ENCODE measurements around the gene FOXP4.

FOXP4 gene

DNA sequence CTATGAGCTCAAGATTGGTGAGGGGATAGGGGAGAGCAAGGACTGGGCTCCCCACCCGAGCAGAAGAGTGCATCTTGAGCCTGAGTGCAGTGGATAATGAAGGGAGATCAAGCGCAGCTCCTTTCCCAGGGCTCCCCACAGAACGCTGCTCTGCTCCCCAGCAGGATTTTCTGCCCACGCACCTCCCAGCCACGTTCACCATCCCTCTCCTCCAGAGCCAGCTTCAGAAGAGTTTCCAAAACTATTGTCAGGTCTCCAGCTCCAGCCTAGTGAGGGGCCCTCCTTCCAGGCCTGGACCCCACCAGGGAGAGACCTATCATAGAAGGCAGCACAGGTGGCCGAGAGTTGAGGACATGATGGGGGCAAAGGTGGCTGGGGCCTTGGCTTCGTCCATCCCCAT, 34.5 kb downstream of the FOXP4 start:
- FAIRE-seq (no peak), DNase-seq (ENCODE audit: insufficient read length, low spot score) (no peak)

DNA sequence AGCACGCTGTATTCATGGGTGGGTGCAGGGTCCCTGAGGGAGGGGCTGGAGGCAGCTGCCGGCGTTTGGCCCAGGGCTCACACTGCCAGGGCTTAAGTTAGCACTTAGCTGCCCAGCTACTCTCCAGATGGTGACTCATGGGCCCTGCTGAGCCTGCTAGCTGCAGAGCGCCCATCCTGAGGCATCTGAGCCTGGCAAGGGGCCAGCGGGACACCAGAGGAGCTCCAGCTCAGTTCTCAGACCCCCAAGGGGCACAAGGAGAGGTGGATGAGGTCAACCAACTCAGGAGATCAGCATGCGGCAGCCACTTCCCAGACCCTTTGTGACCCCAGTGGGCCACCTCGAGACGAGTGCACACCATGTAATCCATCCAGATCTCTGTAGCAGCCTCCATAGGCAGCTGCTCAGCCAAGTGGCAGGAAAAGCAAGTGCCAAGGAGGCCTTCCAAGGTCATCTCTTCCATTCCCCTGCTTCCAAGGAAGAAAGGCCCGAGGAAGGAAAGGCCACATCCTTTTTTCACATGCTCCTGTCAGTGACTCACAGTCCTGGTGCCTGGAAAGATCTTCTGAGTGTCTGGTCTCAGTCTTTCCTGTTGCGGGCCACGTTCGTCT, 35.3 kb downstream of the FOXP4 start:
- DNase-seq (ENCODE audit: insufficient read length, low spot score) (no peak), FAIRE-seq (no peak)

DNA sequence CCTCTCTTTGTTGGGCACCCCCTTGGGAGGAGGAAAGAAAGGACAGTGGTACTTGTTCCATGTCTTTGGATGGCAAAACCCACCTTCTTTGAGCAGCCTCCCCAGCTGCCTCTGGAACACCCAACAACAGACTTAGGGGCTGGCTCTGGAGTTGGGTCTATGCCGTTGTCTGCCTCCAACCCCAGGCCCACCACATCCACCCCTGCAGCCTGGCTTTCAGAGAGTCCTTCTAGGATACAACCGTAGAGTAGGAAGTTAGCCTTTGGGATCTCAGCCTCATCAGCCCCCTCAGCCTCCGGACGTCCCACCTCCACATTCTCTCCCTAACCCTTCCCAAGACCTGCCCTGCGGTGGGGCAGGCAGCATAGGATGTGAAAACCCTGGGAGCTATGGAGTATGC, 36.4 kb downstream of the FOXP4 start:
- no peak for DNase-seq (ENCODE audit: insufficient read length, low spot score)
- no peak for FAIRE-seq

DNA sequence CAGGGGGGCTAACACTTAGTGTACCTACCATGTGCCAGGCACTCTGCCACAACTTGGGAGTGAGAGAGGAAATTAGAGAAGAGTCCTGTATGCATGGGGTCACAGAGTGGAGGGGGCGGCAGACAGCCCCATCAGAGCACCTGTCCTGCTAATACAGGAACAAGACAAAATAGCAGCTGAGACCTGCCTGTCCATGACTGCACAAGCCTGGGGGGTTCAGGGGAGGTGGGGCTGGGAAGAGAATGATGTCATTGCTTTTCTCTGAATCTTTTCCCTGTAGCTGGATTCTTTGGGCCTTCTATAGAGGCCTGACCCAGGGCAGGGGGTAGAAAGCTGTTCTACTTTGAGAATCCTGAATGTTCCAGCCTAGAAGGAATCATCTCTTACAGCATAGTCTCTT, 37.4 kb downstream of the FOXP4 start:
- DNase-seq (ENCODE audit: insufficient read length, low spot score) (no peak), FAIRE-seq (no peak)

DNA sequence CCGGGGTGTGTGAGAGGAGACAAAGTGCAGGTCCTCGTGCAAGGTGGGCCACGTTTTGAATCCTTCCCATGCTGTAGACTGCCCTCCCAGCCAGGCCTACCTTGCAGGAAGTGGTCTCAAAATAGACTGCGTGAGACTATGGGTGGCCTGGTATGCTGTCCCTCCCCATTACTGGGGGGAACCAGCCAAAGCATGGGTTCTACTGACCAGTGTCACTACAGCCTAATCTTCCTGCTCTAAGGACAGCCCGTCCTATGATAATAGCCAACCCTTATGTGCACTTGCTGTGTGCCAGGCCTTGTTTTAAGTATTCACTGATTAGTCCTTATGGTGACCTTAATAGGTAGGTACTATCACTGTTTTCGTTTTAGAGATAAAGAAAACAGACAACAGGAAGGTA, 38.0 kb downstream of the FOXP4 start:
- FAIRE-seq = no peak
- DNase-seq (ENCODE audit: insufficient read length, low spot score) = no peak

DNA sequence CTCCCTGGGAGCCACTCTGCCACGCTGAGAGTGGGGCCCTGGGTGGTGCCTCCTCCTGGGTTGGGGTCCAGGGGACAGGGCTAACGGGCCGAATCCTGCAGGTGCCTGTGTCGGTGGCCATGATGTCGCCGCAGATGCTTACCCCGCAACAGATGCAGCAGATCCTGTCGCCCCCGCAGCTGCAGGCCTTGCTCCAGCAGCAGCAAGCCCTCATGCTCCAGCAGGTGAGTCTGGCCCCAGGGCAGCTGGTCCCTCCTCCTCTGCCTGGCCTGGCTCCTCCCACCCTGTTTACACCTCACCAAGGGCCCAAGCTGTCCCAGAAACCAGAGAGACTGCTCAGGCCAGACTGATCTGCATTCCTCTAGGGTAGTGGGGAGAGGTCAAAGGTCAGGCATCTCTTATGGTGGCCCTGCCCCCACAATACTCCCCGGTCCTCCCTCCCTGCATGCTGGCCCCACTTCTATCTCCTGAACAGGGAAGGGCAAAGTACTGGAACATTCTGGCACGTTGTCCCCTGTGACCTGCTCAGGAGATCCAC, 38.6 kb downstream of the FOXP4 start:
- FAIRE-seq (no peak), DNase-seq (ENCODE audit: insufficient read length, low spot score) (no peak)

DNA sequence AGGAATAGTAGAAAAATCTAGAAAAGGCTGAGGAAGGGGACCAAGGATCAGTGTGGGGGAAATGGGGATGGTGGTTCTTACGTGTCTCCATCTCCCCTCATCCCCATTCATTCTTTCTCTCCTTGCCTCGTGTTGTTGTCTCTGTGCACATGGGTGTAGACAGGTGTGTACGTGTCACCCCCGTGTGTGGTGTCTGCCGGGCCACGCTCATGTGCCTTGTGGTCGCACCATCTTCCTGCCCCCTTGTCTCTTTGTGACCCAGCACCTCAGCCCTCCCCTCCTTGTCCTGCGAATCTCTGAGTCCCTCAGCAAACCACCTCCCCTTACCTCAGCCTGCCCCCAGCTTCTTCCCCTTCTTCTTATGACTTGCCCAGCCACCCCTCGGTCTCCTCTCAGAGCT, 39.4 kb downstream of the FOXP4 start:
- FAIRE-seq (no peak), DNase-seq (ENCODE audit: insufficient read length, low spot score) (no peak)

DNA sequence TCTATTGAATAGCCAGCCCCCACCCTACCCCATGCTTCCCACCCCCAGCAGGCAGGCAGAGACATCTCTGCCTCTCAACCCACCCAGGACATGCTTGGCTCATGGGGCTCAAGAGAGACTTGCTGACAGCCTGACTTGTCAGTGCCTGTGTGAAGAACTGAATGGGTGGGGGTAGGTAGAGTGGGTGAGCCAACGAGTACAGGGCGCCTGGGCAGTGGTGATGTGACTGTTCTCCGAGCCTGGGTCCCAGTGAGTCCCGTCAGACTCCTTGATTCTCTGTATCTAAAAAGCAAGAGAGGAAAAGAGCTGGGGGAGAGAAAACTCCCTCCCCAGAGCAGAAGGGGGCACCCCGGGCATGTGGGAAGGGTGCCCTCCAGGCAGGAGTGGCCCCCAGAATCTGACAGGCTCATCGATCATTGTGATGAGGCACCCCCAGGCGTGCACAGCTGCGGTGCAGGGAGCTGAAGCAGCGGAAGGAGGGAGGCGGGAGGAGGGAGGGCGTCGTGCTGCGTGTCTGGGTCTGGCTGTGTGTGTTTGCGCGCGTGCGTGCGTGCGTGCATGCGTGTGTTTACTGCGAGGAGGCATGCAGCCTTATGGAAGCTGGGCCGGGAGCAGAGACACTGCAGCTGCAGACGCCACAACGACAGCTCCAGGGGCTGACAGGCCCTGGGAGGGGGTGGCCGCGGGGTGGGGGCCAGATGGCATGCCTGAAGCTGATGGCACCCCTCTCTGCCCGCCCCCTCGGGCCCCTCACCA, 40.2 kb downstream of the FOXP4 start:
- DNase-seq (ENCODE audit: insufficient read length, low spot score) (no peak), FAIRE-seq (no peak)

DNA sequence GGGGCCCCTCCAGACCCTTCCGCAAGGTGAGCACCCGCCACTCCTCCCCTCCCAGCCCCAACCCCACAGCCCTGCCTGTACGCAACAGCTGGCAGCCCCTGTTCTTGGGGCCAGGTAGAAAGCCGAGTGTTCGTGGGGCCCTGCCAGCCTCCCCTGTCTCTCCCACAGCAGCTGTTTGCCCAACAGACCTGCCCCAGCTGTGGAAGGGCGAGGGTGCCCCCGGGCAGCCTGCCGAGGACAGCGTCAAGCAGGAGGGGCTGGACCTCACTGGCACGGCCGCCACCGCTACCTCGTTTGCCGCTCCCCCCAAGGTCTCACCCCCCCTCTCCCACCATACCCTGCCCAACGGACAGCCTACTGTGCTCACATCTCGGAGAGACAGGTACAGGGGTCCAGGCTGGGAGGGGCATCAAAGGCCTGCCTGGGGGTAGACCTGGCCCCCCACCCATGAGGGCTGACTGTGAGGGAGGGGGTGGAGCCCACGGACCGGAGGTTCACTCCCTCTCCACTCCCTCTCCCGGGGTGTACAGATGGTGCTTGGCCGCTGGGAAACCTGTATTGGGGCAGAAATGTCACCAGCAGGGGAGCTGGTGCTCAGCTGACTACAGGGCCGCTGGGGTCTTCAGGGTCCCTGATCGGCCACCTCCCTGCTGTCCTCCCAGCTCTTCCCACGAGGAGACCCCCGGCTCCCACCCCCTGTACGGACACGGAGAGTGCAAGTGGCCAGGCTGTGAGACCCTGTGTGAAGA, 41.1 kb downstream of the FOXP4 start:
- no peak for FAIRE-seq
- DNase-seq (ENCODE audit: insufficient read length, low spot score) = no peak

DNA sequence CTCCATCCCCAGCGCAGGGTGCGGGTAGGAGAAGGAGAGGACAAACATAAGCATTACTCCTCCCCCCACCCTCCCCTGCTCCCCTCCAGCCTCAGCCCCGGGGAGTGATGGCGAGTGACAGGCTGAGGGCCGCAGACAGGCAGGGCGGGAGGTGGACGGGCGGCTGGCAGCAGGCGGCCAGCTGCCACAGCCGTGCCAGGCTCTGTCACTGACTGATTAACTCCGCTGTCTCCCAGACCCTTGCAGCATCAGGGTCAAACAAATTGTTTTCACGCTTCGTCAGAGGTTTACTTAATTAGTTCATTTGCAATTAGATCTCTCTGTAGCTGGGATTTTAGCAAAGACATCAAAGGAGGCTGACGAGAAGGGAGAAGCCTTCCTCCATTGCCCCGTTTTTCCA, 41.9 kb downstream of the FOXP4 start:
- DNase-seq (ENCODE audit: insufficient read length, low spot score) (no peak), FAIRE-seq (no peak)

DNA sequence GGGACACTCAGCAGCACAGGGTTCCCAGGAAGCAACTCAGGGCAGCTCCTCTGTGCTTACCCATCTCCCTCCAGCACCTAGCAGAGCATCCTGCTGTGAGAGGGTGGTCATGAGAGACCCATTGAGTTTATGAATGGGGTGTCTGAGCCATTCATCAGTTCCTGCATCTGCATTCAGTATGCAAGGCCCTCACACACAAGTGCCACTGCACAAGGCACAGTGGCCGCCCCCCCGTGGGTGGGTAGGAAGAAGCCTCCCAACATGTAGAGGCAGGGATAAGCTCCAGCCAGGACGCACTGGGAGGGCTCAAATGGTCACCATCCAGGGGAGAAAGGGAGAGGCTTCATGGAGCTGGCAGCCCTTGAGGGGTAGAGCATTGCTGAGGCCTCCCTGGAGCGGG, 43.0 kb downstream of the FOXP4 start:
- DNase-seq (ENCODE audit: insufficient read length, low spot score) = no peak
- no peak for FAIRE-seq

DNA sequence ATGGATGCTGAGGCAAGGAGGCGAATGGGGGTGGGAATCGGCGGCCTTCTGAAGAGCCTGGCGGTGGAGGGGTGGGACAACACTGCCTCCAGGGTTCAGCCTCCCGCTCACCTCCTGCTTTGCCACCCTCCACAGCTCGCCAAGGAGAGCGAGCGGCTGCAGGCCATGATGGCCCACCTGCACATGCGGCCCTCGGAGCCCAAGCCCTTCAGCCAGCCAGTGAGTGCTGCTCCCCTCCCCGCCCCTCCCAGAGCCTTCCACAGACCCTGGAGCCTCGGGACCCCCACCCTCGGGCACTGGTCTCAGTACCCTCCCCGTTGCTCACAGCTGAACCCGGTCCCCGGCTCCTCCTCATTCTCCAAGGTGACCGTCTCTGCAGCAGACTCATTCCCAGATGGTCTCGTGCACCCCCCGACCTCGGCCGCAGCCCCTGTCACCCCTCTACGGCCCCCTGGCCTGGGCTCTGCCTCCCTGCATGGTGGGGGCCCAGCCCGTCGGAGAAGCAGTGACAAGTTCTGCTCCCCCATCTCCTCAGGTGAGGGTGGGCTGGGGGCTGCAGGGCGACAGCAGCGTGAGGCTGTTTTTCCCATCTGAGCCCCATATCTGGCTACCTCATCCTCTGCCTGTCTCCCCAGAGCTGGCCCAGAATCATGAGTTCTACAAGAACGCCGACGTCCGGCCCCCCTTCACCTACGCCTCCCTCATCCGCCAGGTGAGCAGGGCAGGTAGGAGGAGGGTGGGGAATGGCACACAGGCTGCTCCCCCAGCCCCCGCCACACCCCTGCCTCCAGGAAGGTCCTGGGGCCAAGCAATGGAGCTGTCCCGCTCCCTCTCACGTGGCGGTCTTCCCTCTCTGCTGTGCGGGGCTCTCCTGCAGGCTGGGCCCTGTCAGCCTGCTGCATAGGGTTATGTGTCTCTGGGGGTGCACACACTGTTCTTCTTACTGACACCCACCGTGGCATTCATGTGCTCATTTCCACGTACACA, 43.7 kb downstream of the FOXP4 start:
- no peak for DNase-seq (ENCODE audit: insufficient read length, low spot score)
- no peak for FAIRE-seq

DNA sequence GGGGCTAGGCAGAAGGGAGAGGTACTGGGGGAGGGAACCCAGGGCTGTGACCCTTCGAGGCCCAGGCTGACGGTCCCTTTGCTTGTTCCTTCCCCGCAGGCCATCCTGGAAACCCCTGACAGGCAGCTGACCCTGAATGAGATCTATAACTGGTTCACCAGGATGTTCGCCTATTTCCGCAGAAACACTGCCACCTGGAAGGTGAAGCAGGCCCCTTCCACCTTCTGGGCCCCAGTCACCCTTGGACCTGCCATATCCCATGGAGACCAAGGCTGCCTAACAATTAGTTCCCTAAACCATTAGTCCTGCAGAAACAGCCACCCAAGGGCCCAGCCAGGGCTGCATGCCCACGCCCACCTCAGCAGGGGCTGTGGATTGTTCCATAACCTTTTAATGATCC, 44.9 kb downstream of the FOXP4 start:
- no peak for DNase-seq (ENCODE audit: insufficient read length, low spot score)
- no peak for FAIRE-seq

DNA sequence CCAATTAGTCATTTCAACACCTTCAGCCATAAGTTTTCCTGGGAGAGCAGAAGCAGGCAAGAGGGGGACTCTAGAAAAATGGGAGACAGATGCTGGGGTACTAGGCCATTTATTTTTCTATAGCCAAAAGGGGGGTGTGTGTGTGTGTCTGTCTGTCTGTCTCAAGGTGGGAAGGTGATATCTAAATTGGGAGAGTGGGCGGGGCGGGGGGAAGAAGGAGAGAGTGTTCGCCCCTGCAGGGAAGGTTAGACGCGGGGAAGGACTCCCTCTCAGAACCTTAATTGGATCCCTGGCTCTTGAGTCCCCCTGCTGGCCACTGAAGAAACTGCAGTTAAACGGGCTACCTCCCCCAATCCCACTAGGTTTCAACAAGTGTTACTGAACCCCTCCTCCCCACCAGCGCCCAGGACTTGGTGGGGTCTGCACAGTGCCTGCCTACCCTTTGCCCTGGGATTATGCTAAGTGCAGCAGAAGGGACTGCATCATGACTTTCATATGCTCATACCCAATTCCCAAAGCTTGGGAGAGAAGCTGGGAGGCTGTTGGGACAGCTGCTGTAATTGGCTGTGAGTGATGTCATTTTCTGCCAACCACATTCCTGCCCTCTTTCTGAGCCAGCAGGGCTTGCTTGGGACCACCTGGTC, 45.8 kb downstream of the FOXP4 start:
- DNase-seq (ENCODE audit: insufficient read length, low spot score) = peak; percentile 96
- peak; percentile 88 for FAIRE-seq

DNA sequence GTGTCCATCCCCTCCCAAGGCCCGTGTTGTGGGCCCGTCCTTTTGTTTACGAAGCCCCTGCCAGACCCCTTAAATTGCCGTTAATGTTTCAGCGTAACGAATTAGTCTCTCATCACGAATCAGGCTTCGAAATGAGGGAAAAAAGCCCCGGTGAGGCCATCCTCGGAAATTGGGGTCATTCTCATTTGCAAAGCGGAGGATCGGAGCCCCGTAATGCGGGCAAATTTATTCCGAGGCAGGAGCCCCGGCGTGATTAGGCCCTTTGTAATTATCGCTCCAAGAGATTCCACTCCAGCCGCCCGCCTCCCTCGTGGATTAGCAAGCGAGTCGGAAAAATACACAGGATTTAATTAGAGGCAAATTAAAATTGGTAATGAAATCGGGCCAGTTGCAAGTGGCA, 47.2 kb downstream of the FOXP4 start:
- DNase-seq (ENCODE audit: insufficient read length, low spot score) = no peak
- FAIRE-seq = no peak

DNA sequence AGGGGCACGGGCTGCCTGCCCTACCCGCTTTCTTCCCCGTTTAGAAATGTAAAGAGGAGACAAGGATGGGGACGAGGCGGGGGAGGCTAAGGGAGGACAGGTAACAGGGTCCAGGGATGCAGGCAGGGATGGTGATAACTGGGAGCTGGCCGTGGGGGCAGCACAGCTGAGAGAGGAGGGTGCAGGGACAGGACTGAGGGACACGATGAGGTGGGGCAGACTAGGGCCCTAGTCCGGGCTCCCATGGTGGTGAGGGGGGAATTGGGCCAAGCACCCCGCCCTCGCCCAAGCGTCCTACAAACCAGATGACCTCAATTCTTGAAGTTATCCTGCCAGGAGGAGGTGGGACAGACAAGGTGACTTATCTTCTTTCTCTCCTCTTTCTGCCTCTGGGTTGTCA, 47.7 kb downstream of the FOXP4 start:
- FAIRE-seq = no peak
- no peak for DNase-seq (ENCODE audit: insufficient read length, low spot score)

DNA sequence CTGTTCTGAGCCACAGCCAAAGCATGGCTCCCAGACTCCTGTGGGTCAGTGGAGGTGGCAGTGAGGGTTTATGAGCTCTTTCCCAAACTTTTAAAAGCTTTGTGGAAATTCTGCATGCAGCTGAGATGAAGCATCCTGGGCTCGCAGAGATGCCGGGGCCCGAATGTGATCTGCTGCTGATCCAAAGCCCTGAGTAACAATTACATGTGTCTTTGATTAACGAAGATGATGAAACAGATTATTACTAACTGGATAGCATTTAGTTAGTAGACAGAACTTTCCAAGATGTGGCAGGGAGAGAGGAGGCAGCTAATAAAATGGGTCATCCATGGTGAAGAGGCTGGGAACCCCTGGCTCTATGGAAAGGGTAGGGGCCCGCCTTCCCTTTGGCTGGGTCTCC, 48.1 kb downstream of the FOXP4 start:
- DNase-seq (ENCODE audit: insufficient read length, low spot score) (no peak), FAIRE-seq (no peak)

DNA sequence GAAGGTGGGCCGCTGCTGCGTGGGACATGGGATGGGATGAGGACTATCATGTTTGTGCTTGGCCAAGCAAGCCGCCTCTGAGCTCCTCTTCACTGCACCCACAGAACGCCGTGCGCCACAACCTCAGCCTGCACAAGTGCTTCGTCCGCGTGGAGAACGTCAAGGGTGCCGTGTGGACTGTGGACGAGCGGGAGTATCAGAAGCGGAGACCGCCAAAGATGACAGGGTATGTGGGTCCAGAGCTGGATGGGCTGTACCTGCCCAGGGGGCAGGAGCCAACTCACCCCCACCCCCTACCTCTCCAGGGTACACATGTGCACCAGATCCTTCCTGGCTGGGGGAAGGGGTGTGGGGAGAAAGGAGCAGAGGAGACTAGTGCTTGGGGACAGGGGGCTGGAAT, 48.6 kb downstream of the FOXP4 start:
- DNase-seq (ENCODE audit: insufficient read length, low spot score) = no peak
- FAIRE-seq = no peak

DNA sequence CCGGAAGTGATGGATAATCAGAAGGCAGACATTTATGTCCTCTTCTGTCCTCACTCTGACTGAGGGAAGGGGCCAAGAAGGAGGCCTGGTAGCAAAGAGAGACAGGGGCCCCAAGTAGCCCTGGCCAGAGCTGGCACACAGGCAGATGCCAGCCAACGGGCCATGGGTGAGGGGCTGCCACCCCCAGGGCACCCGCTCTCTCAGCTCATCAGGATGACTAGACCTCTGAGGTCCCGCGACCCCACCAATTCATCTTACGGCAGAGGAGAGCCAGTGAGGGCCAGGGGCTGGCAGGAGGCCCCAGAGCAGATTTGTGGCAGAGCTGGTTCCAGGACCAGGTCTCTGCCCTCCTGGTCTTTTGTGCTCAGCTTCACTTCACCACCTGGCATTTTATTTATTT, 49.0 kb downstream of the FOXP4 start:
- DNase-seq (ENCODE audit: insufficient read length, low spot score) = no peak
- no peak for FAIRE-seq

DNA sequence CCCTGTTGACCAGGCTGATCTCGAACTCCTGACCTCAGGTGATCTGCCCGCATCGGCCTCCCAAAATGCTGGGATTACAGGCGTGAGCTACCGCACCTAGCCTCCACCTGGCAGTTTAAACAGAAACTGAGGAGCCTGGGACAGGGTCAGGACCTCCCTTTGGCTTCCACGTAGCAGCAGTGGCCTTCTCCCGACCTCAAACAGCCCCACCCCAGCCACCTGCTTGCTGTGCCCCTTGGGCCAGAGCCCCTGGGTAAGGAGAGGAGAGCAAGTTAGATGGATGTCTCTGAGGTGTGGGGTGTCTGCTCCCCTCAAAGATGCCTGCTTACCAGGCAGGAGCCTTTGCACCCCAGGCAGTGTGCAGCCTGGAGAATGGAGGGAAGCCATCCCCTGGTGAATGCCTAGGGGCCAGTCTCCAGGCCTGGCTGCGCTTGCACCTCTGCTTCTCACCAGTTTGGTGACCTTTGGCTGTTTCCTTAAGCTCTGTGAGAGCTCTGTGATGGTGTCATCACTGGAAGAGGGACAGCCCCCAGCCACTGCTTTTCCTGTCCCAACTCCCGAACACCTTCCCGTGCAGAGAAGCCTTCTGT, 50.0 kb downstream of the FOXP4 start:
- no peak for DNase-seq (ENCODE audit: insufficient read length, low spot score)
- no peak for FAIRE-seq

Measured in GM19239 (cell line).